Loucy (cell line): ENCODE data around the gene C1QTNF8.

Source experiments
- EZH2phosphoT487 ChIP-seq: fragments of 200-600 bp; IDR thresholded peaks from 2 replicates; pipeline ENCODE4 v1.6.1; 2018; ENCODE audit warnings: antibody characterized with exemption, mild to moderate bottlenecking, moderate library complexity, borderline replicate concordance
- TF ChIP-seq, protein P1 (sequence below): fragments of 200-600 bp; sonication (generic); conservative IDR thresholded peaks from 2 replicates; pipeline ENCODE4 v1.5.1; 2014; ENCODE audit warnings: mild to moderate bottlenecking, antibody characterized with exemption, low read length

- TF ChIP-seq, protein P1, sequence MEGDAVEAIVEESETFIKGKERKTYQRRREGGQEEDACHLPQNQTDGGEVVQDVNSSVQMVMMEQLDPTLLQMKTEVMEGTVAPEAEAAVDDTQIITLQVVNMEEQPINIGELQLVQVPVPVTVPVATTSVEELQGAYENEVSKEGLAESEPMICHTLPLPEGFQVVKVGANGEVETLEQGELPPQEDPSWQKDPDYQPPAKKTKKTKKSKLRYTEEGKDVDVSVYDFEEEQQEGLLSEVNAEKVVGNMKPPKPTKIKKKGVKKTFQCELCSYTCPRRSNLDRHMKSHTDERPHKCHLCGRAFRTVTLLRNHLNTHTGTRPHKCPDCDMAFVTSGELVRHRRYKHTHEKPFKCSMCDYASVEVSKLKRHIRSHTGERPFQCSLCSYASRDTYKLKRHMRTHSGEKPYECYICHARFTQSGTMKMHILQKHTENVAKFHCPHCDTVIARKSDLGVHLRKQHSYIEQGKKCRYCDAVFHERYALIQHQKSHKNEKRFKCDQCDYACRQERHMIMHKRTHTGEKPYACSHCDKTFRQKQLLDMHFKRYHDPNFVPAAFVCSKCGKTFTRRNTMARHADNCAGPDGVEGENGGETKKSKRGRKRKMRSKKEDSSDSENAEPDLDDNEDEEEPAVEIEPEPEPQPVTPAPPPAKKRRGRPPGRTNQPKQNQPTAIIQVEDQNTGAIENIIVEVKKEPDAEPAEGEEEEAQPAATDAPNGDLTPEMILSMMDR, result no peak
- no peak for TF ChIP-seq EZH2phosphoT487
These were observed 33.1 kb downstream of the C1QTNF8 start for GRCh38 chr16:1062895-1063294.
